Stomach (tissue), 4 donors: ENCODE data around the gene PPHLN1.

Source experiments
- EP300 ChIP-seq: sonication (generic); formaldehyde crosslinking; IDR thresholded peaks from one replicate; pipeline ENCODE4 v1.6.1; 2017; ENCODE audit warnings: antibody characterized with exemption
- POLR2A ChIP-seq, 4 donors: fragments of 450-650 bp; IDR thresholded peaks; one replicate each; pipeline ENCODE4 v1.6.1; 2016; ENCODE audit warnings: antibody characterized with exemption in 4 of 4, control low read depth in 2 of 4, mild to moderate bottlenecking in 1 of 4, moderate library complexity in 1 of 4
- TF ChIP-seq, protein P1 (sequence below), 7 experiments: fragments of 450-650 bp in 4 of 7; fragments of 200-600 bp in 3 of 7; sonication (generic) in 3 of 7; IDR thresholded peaks; one replicate each; pipeline ENCODE4 v1.5.1; 2016 to 2019; ENCODE audit warnings: antibody characterized with exemption in 7 of 7, control low read depth in 2 of 7, mild to moderate bottlenecking in 1 of 7

DNA sequence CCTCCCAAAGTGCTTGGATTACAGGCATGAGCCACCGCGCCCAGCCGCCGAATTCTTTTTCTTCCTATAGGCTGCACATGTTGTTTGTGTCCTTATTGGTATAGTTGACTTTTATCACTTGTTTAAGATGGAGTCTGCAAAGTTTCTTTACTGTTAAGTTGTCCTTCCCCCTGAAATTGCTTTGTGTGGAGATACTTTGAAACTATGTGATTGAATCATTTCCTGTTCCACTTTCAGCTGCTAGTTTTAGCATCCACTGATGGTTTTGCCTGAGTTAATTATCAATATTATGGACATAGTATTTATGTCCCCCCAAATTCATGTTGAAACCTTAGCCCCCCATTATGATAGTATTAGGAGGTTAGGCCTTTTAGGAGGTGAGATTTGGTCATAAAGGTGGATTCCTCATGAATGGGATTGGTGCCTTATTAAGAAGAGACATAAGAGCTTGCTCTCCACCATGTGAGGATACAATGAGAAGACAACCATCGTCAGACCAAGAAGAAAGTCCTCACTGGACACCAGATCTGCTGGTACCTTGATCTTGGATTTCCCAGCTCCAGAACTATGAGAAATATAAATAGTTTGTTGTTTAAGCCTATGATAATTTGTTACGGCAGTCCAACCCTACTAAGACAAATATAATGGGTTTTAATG is 34.9 kb downstream of the PPHLN1 start:
- TF ChIP-seq, protein P1, sequence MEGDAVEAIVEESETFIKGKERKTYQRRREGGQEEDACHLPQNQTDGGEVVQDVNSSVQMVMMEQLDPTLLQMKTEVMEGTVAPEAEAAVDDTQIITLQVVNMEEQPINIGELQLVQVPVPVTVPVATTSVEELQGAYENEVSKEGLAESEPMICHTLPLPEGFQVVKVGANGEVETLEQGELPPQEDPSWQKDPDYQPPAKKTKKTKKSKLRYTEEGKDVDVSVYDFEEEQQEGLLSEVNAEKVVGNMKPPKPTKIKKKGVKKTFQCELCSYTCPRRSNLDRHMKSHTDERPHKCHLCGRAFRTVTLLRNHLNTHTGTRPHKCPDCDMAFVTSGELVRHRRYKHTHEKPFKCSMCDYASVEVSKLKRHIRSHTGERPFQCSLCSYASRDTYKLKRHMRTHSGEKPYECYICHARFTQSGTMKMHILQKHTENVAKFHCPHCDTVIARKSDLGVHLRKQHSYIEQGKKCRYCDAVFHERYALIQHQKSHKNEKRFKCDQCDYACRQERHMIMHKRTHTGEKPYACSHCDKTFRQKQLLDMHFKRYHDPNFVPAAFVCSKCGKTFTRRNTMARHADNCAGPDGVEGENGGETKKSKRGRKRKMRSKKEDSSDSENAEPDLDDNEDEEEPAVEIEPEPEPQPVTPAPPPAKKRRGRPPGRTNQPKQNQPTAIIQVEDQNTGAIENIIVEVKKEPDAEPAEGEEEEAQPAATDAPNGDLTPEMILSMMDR (IDR thresholded peaks at IDR 0.05), result no peak
- TF ChIP-seq POLR2A (IDR thresholded peaks at IDR 0.05) (no peak), EP300 (no peak)
